ENCODE data around the gene NIT1. TPM values are rescaled to one million over a fixed set of nuclear protein-coding genes. Genes with fewer than 3 reads are reported as not detected.

NIT1 gene
- total and polyA plus RNA-seq, 2 donors (not counting 3 experiments of a cell fraction or from before 2014, with no cell fraction given) = 20.3 to 26.5 TPM

DNA sequence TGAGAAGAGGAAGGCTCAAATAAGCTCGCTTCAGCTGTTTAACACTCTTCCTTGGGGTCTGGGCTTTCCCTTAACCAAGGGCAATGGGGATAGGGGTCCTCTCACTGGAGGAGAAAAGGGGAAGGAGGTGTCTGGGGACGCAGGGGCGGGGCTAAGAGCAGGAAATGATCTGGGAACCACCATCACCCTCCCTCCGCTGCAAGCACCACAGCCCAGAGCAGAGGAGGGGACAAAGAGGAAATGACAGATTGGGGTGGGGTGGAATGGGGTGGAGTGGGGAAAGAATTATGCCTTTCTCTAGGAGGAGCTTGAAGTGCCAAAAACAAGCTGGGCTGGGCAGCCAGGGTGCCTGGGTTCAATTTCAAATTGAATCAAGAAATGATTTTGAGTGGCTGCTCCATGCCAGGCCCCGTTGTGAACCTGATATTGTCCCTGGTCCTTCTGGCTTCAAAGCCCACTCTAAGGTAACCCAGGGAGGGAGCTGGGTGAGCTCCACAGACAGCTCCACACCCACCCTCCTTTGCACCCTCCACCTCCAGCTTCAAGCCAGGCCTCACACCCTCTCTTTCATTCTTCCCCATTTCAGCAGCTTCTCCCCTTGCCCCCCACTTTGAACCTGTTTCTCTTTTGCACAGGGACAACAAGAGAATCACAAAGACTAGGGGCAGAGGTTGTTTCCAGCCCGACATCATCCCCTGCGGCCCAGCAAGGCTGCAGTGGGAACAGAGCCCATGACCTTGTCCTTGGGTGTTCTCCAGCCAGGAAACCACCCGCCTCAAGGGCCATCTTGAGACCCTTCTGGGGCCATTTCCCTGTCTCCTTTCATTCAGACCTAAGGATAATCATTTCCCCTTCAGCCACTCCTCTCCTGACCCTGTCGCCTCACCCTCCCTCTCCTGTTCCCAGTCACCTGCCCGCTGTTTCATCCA, 49.3 kb upstream of the NIT1 start:
- no peak overlapping the region for H3K9ac ChIP-seq (replicated peaks; ENCODE audit: extremely low read depth, insufficient read depth, low read length)
- no peaks in the 10 kb centered on the region for H3K79me2 ChIP-seq (ENCODE audit: control insufficient read depth, insufficient read depth, low read length)
- no peak overlapping the region for H3K4me2 ChIP-seq (ENCODE audit: insufficient read depth, low read length)
- ChIA-PET POLR2A (interaction anchor here (0.6 kb wide), 1 partner anchor 1039 kb away, joined by 5 read pairs; no protein-coding TSS in a partner anchor), CTCF (interaction anchor here (1.3 to 1.6 kb wide), 3 partner anchors 23 to 78 kb away, joined by 4 to 7 read pairs (median 4); partner anchors contain the start of genes F11R and USF1)
- no peak overlapping the region for H3K4me3 ChIP-seq (replicated peaks in 1 of 3; ENCODE audit: insufficient read depth in 1 of 3, low read depth in 1 of 3, low read length in 3 of 3)
- H3K9me3 ChIP-seq (replicated peaks; ENCODE audit: control insufficient read depth, insufficient read depth, low read length) = no peaks in the 10 kb centered on the region
- H3K27ac ChIP-seq (ENCODE audit: insufficient read depth, low read depth, low read length) = no peak overlapping the region
- H4K20me1 ChIP-seq (replicated peaks; ENCODE audit: control insufficient read depth, extremely low read depth, insufficient read depth, low read length) = no peaks in the 10 kb centered on the region
- dilution Hi-C loops (cut with MboI; ENCODE audit: extremely low pct_ligation_motif_present, low sequenced_read_pairs) (no loop called here), intact Hi-C loops (cut with micrococcal nuclease) (no loop called here)
- peaks cover 2% of the 10 kb centered on the region in 2 experiments for H3K27me3 ChIP-seq (ENCODE audit: control insufficient read depth in 2 of 2, insufficient read depth in 2 of 2, low read length in 2 of 2)
- no peak for DNase-seq (ENCODE audit: low read depth, low spot score)
- H3K36me3 ChIP-seq (ENCODE audit: control insufficient read depth in 2 of 2, extremely low read depth in 1 of 2, insufficient read depth in 2 of 2, low read length in 2 of 2) = no peaks in the 10 kb centered on the region
- H2AFZ ChIP-seq (ENCODE audit: low read depth, low read length) = peak overlapping the region; percentile 48
- no peaks in the 10 kb centered on the region for H3K4me1 ChIP-seq (ENCODE audit: control insufficient read depth, extremely low read depth, insufficient read depth, low read length)
- H3K9me1 ChIP-seq (replicated peaks; ENCODE audit: control insufficient read depth, extremely low read depth, insufficient read depth, low read length) = no peaks in the 10 kb centered on the region
- no peak for FAIRE-seq
- BruUV-seq (replicated peaks) = no TSS peak
- TF ChIP-seq POLR2AphosphoS5 (IDR thresholded peaks at IDR 0.05; ENCODE audit: insufficient read depth, low read depth, low read length) (no peak), JUN (IDR thresholded peaks at IDR 0.05; ENCODE audit: borderline replicate concordance, insufficient read depth, insufficient read length, low read depth) (no peak), EZH2 (IDR thresholded peaks at IDR 0.05; ENCODE audit: borderline replicate concordance, low read depth, low read length, severe bottlenecking) (no peak), MYC (IDR thresholded peaks at IDR 0.05; ENCODE audit: low read depth, low read length) (no peak), GATA2 (IDR thresholded peaks at IDR 0.05; ENCODE audit: insufficient read depth, insufficient read length, low read depth, low read length) (no peak), FOS (IDR thresholded peaks at IDR 0.05; ENCODE audit: borderline replicate concordance, insufficient read depth, low read length) (no peak), POLR2A (IDR thresholded peaks at IDR 0.05; ENCODE audit: low read depth, low read length) (no peak)
- TF ChIP-seq, protein P1, sequence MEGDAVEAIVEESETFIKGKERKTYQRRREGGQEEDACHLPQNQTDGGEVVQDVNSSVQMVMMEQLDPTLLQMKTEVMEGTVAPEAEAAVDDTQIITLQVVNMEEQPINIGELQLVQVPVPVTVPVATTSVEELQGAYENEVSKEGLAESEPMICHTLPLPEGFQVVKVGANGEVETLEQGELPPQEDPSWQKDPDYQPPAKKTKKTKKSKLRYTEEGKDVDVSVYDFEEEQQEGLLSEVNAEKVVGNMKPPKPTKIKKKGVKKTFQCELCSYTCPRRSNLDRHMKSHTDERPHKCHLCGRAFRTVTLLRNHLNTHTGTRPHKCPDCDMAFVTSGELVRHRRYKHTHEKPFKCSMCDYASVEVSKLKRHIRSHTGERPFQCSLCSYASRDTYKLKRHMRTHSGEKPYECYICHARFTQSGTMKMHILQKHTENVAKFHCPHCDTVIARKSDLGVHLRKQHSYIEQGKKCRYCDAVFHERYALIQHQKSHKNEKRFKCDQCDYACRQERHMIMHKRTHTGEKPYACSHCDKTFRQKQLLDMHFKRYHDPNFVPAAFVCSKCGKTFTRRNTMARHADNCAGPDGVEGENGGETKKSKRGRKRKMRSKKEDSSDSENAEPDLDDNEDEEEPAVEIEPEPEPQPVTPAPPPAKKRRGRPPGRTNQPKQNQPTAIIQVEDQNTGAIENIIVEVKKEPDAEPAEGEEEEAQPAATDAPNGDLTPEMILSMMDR (IDR thresholded peaks at IDR 0.05; ENCODE audit: extremely low read depth in 1 of 2, insufficient read depth in 1 of 2, low read depth in 1 of 2, low read length in 2 of 2) = no peak
- TF ChIP-seq, protein P2, sequence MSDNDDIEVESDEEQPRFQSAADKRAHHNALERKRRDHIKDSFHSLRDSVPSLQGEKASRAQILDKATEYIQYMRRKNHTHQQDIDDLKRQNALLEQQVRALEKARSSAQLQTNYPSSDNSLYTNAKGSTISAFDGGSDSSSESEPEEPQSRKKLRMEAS (IDR thresholded peaks at IDR 0.05; ENCODE audit: insufficient read depth, insufficient read length) = no peak

Measured in endothelial cell of umbilical vein (primary cell).